ENCODE results near the gene NTF3.

GRCh38 chr12:5440978-5441377 is 9.1 kb downstream of the NTF3 start:
- TF ChIP-seq, protein P1, sequence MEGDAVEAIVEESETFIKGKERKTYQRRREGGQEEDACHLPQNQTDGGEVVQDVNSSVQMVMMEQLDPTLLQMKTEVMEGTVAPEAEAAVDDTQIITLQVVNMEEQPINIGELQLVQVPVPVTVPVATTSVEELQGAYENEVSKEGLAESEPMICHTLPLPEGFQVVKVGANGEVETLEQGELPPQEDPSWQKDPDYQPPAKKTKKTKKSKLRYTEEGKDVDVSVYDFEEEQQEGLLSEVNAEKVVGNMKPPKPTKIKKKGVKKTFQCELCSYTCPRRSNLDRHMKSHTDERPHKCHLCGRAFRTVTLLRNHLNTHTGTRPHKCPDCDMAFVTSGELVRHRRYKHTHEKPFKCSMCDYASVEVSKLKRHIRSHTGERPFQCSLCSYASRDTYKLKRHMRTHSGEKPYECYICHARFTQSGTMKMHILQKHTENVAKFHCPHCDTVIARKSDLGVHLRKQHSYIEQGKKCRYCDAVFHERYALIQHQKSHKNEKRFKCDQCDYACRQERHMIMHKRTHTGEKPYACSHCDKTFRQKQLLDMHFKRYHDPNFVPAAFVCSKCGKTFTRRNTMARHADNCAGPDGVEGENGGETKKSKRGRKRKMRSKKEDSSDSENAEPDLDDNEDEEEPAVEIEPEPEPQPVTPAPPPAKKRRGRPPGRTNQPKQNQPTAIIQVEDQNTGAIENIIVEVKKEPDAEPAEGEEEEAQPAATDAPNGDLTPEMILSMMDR (IDR thresholded peaks at IDR 0.05): no peak
- no peak for TF ChIP-seq POLR2A (IDR thresholded peaks at IDR 0.05)

All from right lobe of liver (tissue), 4 donors.